NB4 (cell line): ENCODE data around the gene ZBTB49.

Source experiments
- DNase-seq: peaks from one replicate; pipeline ENCODE4 v3.0.0; 2010; ENCODE audit warnings: low read depth
- H3K4me3 ChIP-seq: one replicate; pipeline ENCODE4 v1.5.1; 2011; ENCODE audit warnings: mild to moderate bottlenecking, low read depth, low read length, moderate library complexity
- MAX ChIP-seq: IDR thresholded peaks from 2 replicates; pipeline ENCODE4 v1.6.1; 2011; ENCODE audit warnings: low read depth, low read length
- MYC ChIP-seq: IDR thresholded peaks from 2 replicates; pipeline ENCODE4 v1.6.1; 2011; ENCODE audit warnings: low read depth, low read length
- POLR2A ChIP-seq: IDR thresholded peaks from 2 replicates; pipeline ENCODE4 v1.6.1; 2011; ENCODE audit warnings: mild to moderate bottlenecking; ENCODE audit not compliant: insufficient read length; ENCODE audit errors: extremely low read depth
- TF ChIP-seq, protein P1 (sequence below): IDR thresholded peaks from one replicate; pipeline ENCODE4 v1.5.1; 2012; ENCODE audit warnings: low read depth, low read length

Gene ZBTB49

GRCh38 chr4:4260185-4260751 is 29.8 kb upstream of the ZBTB49 start:
- TF ChIP-seq POLR2A: no peak
- TF ChIP-seq, protein P1, sequence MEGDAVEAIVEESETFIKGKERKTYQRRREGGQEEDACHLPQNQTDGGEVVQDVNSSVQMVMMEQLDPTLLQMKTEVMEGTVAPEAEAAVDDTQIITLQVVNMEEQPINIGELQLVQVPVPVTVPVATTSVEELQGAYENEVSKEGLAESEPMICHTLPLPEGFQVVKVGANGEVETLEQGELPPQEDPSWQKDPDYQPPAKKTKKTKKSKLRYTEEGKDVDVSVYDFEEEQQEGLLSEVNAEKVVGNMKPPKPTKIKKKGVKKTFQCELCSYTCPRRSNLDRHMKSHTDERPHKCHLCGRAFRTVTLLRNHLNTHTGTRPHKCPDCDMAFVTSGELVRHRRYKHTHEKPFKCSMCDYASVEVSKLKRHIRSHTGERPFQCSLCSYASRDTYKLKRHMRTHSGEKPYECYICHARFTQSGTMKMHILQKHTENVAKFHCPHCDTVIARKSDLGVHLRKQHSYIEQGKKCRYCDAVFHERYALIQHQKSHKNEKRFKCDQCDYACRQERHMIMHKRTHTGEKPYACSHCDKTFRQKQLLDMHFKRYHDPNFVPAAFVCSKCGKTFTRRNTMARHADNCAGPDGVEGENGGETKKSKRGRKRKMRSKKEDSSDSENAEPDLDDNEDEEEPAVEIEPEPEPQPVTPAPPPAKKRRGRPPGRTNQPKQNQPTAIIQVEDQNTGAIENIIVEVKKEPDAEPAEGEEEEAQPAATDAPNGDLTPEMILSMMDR: peak; percentile 68
- DNase-seq: peak; percentile 77
- H3K4me3 ChIP-seq: no peak overlapping the region

DNA sequence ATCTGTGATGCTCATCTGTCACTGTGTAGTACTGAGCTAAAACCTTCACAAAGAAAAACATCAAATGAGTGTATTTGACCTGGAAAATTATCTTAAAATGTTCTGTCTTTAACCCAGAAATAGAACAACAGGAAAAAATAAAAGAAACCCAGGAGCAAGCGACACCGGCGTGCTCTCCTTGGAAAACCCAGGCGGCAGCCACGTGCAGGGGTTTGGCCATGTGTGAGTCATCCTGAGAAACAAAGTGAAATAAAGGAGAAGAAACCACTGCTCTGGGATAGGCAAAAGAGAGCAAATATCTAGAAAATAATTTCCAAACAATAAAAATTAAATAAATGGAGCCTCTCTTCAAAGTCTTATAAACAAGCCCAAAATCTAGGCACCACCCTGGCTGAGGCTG is 22.1 kb upstream of the ZBTB49 start:
- TF ChIP-seq MYC (no peak), POLR2A (no peak), MAX (no peak)
- TF ChIP-seq, protein P1: no peak
- H3K4me3 ChIP-seq: no peak overlapping the region
- DNase-seq: no peak

DNA sequence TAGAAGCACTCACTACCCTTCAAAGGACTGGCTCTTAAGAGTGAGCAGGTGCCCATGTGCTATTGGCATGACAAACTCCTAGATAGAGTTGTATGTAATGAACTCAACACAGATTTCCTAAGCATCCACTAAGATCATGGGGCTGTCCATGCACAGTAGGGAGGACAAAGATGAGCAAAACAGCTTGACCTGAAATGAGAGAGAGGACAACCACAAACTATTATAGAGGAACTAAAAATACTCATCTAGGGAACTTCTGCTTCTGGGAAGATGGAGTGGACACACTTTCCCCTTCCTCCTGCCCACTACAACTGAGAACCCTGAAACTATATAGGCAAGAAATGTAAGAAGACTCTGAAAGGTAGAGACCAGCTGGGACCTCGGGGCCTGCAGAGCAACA is 21.3 kb upstream of the ZBTB49 start:
- DNase-seq: no peak
- TF ChIP-seq, protein P1: no peak
- no peak for TF ChIP-seq MAX
- no peak for TF ChIP-seq MYC
- TF ChIP-seq POLR2A: no peak

GRCh38 chr4:4269331-4269731 is 20.7 kb upstream of the ZBTB49 start:
- TF ChIP-seq, protein P1: no peak
- no peak for TF ChIP-seq POLR2A
- TF ChIP-seq MAX: no peak
- no peak for TF ChIP-seq MYC
- DNase-seq: no peak
- no peak overlapping the region for H3K4me3 ChIP-seq

More for the DNA sequence above, 21.3 kb upstream of the ZBTB49 start:
- no peak overlapping the region for H3K4me3 ChIP-seq

GRCh38 chr4:4269856-4270255 is 20.2 kb upstream of the ZBTB49 start:
- peak; percentile 31 for DNase-seq
- TF ChIP-seq MAX (no peak), MYC (no peak), POLR2A (no peak)
- TF ChIP-seq, protein P1: no peak
- H3K4me3 ChIP-seq: no peak overlapping the region

- H3K4me3 ChIP-seq: no peak overlapping the region
- TF ChIP-seq MAX: no peak
- TF ChIP-seq POLR2A: no peak
- TF ChIP-seq, protein P1: no peak
- TF ChIP-seq MYC: no peak
- DNase-seq: peak; percentile 27
These were observed 19.5 kb upstream of the ZBTB49 start for GRCh38 chr4:4270529-4270928.
